ENCODE results near the gene RNPEPL1.

RNPEPL1 gene

GRCh38 chr2:240565333-240566202 is 2.7 kb upstream of the RNPEPL1 start:
- peak; percentile 94 for DNase-seq

- peak; percentile 91 for DNase-seq
These were observed 1.8 kb upstream of the RNPEPL1 start for GRCh38 chr2:240566203-240567136.

GRCh38 chr2:240567137-240567871 is 980 bp upstream of the RNPEPL1 start:
- DNase-seq = peak; percentile 61

- peak; percentile 75 for DNase-seq
These were observed 616 bp downstream of the RNPEPL1 start for GRCh38 chr2:240568678-240569522.

- DNase-seq = no peak
These were observed 1.3 kb downstream of the RNPEPL1 start for GRCh38 chr2:240569523-240569997.

- no peak for DNase-seq
These were observed 1.8 kb downstream of the RNPEPL1 start for GRCh38 chr2:240569998-240570530.

- no peak for DNase-seq
These were observed 2.4 kb downstream of the RNPEPL1 start for GRCh38 chr2:240570531-240571313.

- DNase-seq = no peak
These were observed 3.2 kb downstream of the RNPEPL1 start for GRCh38 chr2:240571314-240571973.

- DNase-seq = no peak
These were observed 4.1 kb downstream of the RNPEPL1 start for GRCh38 chr2:240572141-240573031.

GRCh38 chr2:240573071-240573515 is 4.8 kb downstream of the RNPEPL1 start:
- no peak for DNase-seq

- no peak for DNase-seq
These were observed 5.5 kb downstream of the RNPEPL1 start for GRCh38 chr2:240573516-240574385.

GRCh38 chr2:240574386-240575100 is 6.3 kb downstream of the RNPEPL1 start:
- DNase-seq = no peak

GRCh38 chr2:240575101-240575965 is 7.0 kb downstream of the RNPEPL1 start:
- DNase-seq = no peak

- no peak for DNase-seq
These were observed 7.8 kb downstream of the RNPEPL1 start for GRCh38 chr2:240576036-240576435.

- no peak for DNase-seq
These were observed 8.3 kb downstream of the RNPEPL1 start for GRCh38 chr2:240576436-240577205.
